ENCODE data around the gene USP46.

The USP46 gene

GRCh38 chr4:52568351-52568750 lies 90.8 kb downstream of the USP46 start:
- Histone ChIP-seq H3K4me3 (replicated peaks; ENCODE audit: insufficient read depth, low read length) (no peak overlapping the region), H3K27ac (replicated peaks) (no peak overlapping the region), H3K27me3 (ENCODE audit: insufficient read depth, poor library complexity, severe bottlenecking) (no peaks in the 10 kb centered on the region)
- DNase-seq (ENCODE audit: low read depth in 1 of 2, low spot score in 1 of 2) = no peak
- TF ChIP-seq CTCF (IDR thresholded peaks at IDR 0.05; ENCODE audit: insufficient read depth, low read length) (no peak), GABPA (IDR thresholded peaks at IDR 0.05; ENCODE audit: low read depth) (no peak), REST (IDR thresholded peaks at IDR 0.05; ENCODE audit: insufficient replicate concordance, low read depth) (no peak), POLR2AphosphoS5 (IDR thresholded peaks at IDR 0.05; ENCODE audit: low read depth) (no peak), SPI1 (IDR thresholded peaks at IDR 0.05; ENCODE audit: borderline replicate concordance, low read depth) (no peak)

- Histone ChIP-seq H3K27ac (replicated peaks) (no peak overlapping the region), H3K4me3 (replicated peaks; ENCODE audit: insufficient read depth, low read length) (no peak overlapping the region), H3K27me3 (ENCODE audit: insufficient read depth, poor library complexity, severe bottlenecking) (no peaks in the 10 kb centered on the region)
- no peak for TF ChIP-seq REST (IDR thresholded peaks at IDR 0.05; ENCODE audit: insufficient replicate concordance, low read depth)
- no peak for TF ChIP-seq SPI1 (IDR thresholded peaks at IDR 0.05; ENCODE audit: borderline replicate concordance, low read depth)
- no peak for TF ChIP-seq POLR2AphosphoS5 (IDR thresholded peaks at IDR 0.05; ENCODE audit: low read depth)
- TF ChIP-seq GABPA (IDR thresholded peaks at IDR 0.05; ENCODE audit: low read depth) = no peak
- no peak for TF ChIP-seq CTCF (IDR thresholded peaks at IDR 0.05; ENCODE audit: insufficient read depth, low read length)
- no peak for DNase-seq (ENCODE audit: low read depth in 1 of 2, low spot score in 1 of 2)
These were observed 92.7 kb downstream of the USP46 start for GRCh38 chr4:52566136-52567031.

- no peaks in the 10 kb centered on the region for H3K27me3 ChIP-seq (ENCODE audit: insufficient read depth, poor library complexity, severe bottlenecking)
- DNase-seq (ENCODE audit: low read depth in 1 of 2, low spot score in 1 of 2) = no peak
These were observed 98.2 kb downstream of the USP46 start for GRCh38 chr4:52560844-52561280.

More at GRCh38 chr4:52560844-52561280, 98.2 kb downstream of the USP46 start:
- Histone ChIP-seq H3K27ac (replicated peaks) (no peak overlapping the region), H3K4me3 (replicated peaks; ENCODE audit: insufficient read depth, low read length) (no peak overlapping the region)
- no peak for TF ChIP-seq GABPA (IDR thresholded peaks at IDR 0.05; ENCODE audit: low read depth)
- no peak for TF ChIP-seq SPI1 (IDR thresholded peaks at IDR 0.05; ENCODE audit: borderline replicate concordance, low read depth)
- TF ChIP-seq CTCF (IDR thresholded peaks at IDR 0.05; ENCODE audit: insufficient read depth, low read length) = no peak
- TF ChIP-seq REST (IDR thresholded peaks at IDR 0.05; ENCODE audit: insufficient replicate concordance, low read depth) = no peak
- TF ChIP-seq POLR2AphosphoS5 (IDR thresholded peaks at IDR 0.05; ENCODE audit: low read depth) = no peak

Data from HL-60 (cell line).